ENCODE data around the gene ZNF724.

- no peak for TF ChIP-seq CTCF (IDR thresholded peaks at IDR 0.05)
- TF ChIP-seq POLR2A (IDR thresholded peaks at IDR 0.05) = no peak
Measured at GRCh38 chr19:23190341-23190740, 59.9 kb downstream of the ZNF724 start.
